ENCODE results near the gene TMEM143. TPM values are rescaled to one million over a fixed set of nuclear protein-coding genes. Genes with fewer than 3 reads are reported as not detected.

The TMEM143 gene
- total and polyA plus RNA-seq, 12 donors, result 3.3 to 26.5 (median 12.7) TPM

- H3K27ac ChIP-seq, result no peak overlapping the region
- TF ChIP-seq CTCF (IDR thresholded peaks at IDR 0.05) (no peak), POLR2A (IDR thresholded peaks at IDR 0.05) (no peak)
- 89 to 96% (median 94%) methylated on average over 10 to 14 of the region's 14 CpGs for WGBS, 4 donors
- H3K4me3 ChIP-seq, result no peak overlapping the region
- H3K9me3 ChIP-seq (replicated peaks in 1 of 3), result no peaks in the 10 kb centered on the region
- no peaks in the 10 kb centered on the region for H3K36me3 ChIP-seq (replicated peaks in 1 of 2)
- no peak for DNase-seq
- no peaks in the 10 kb centered on the region for H3K27me3 ChIP-seq
- intact Hi-C loops (cut with DNase I), result no loop called here
- H3K4me1 ChIP-seq (replicated peaks in 1 of 2), result no peaks in the 10 kb centered on the region
Measured at GRCh38 chr19:48338802-48339503, 24.8 kb downstream of the TMEM143 start.

DNA sequence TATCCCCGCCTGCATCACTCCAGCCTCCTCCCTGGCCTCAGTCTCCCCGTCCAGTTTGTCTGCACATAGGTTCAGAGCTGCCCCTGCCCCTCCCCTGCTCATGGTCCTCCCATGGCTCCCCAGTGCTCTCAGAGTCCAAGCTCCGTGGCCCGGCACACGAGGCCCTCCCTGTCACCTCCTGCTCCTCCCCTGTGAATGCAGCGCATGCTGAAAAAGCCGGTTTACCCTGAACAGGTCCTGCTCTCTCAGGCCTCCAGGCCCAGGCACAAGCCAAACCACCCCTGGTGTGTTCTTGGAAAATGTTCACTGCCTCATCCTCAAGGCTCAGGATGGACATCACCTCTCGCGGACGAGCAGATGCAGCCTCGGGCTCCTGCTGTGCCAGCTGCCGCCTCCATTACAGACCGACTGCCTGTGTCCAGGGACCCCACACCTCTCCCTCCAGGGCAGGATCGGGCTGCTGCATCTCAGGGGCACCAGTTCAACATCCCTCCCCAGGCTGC lies 25.4 kb downstream of the TMEM143 start:
- no peaks in the 10 kb centered on the region for H3K36me3 ChIP-seq (replicated peaks in 1 of 2)
- no peak for TF ChIP-seq POLR2A (IDR thresholded peaks at IDR 0.05)
- no peak for TF ChIP-seq CTCF (IDR thresholded peaks at IDR 0.05)
- H3K4me3 ChIP-seq, result no peak overlapping the region
- intact Hi-C loops (cut with DNase I), result no loop called here
- no peaks in the 10 kb centered on the region for H3K9me3 ChIP-seq (replicated peaks in 1 of 3)
- no peaks in the 10 kb centered on the region for H3K27me3 ChIP-seq
- WGBS, 4 donors, result 91 to 95% (median 94%) methylated on average over 7 to 14 of the region's 14 CpGs
- no peak overlapping the region for H3K27ac ChIP-seq
- DNase-seq, result no peak
- peaks cover 0 to 5% of the 10 kb centered on the region in 2 donors for H3K4me1 ChIP-seq (replicated peaks in 1 of 2)

GRCh38 chr19:48333467-48334384 lies 30.0 kb downstream of the TMEM143 start:
- Histone ChIP-seq H3K4me3 (peak overlapping the region in 1 of 4 donors; percentile 44), H3K36me3 (replicated peaks in 1 of 2) (no peaks in the 10 kb centered on the region), H3K4me1 (replicated peaks in 1 of 2) (peaks cover 9 to 27% of the 10 kb centered on the region in 2 donors), H3K9me3 (replicated peaks in 1 of 3) (no peaks in the 10 kb centered on the region), H3K27me3 (no peaks in the 10 kb centered on the region), H3K27ac (peak overlapping the region; percentile 24 to 84 (median 76))
- WGBS, 4 donors, result 6 to 14% (median 11%) methylated on average over 9 to 54 of the region's 54 CpGs
- peak; percentile 89 to 95 (median 93) for DNase-seq
- intact Hi-C loops (cut with DNase I), result no loop called here
- TF ChIP-seq CTCF (IDR thresholded peaks at IDR 0.05), result peak; percentile 59 to 86 (median 80)
- peak in 1 of 2 donors; percentile 42 for TF ChIP-seq POLR2A (IDR thresholded peaks at IDR 0.05)
